ENCODE results near the gene TP53RK.

DNA sequence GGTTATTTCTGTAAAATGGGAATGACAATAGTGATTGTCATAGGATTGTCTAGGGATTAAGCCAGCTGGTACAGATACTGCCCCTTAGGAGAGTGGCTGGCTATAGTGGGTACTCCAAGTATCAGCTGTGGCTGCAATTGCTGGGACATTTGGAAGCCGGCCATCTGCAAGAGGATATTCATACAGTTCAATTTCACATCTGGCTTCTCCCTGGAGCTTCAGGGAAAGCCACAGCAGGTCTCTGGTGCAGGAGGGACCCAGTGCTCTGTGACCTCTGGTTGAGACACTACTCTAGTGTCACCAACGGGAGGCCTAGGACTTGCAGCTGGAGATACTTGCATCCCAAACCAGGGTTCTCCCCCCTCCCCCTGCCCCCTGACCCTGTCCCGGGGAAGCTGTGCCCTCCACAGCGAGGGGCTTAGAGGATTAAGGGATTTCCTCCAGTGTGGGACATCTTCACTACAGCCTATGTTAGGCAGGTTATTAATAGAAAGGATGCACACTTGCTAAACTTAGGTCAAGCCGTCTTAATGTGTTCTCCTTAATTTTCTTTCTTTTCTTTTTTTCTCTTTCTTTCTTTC, 22.9 kb upstream of the TP53RK start:
- TF ChIP-seq, protein P1, sequence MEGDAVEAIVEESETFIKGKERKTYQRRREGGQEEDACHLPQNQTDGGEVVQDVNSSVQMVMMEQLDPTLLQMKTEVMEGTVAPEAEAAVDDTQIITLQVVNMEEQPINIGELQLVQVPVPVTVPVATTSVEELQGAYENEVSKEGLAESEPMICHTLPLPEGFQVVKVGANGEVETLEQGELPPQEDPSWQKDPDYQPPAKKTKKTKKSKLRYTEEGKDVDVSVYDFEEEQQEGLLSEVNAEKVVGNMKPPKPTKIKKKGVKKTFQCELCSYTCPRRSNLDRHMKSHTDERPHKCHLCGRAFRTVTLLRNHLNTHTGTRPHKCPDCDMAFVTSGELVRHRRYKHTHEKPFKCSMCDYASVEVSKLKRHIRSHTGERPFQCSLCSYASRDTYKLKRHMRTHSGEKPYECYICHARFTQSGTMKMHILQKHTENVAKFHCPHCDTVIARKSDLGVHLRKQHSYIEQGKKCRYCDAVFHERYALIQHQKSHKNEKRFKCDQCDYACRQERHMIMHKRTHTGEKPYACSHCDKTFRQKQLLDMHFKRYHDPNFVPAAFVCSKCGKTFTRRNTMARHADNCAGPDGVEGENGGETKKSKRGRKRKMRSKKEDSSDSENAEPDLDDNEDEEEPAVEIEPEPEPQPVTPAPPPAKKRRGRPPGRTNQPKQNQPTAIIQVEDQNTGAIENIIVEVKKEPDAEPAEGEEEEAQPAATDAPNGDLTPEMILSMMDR (conservative IDR thresholded peaks at IDR 0.05), result no peak
- TF ChIP-seq ZFX (IDR thresholded peaks at IDR 0.05), result no peak
